Spleen (tissue), 7 donors: ENCODE data around the gene ZNF229.

ENCODE experiments used
- CTCF ChIP-seq, 11 experiments: fragments of 200-600 bp in 7 of 11; fragments of 450-650 bp in 4 of 11; sonication (generic) in 4 of 11; IDR thresholded peaks in 8 of 11; conservative IDR thresholded peaks in 3 of 11; 1 replicate in 7 of 11; 2 replicates in 4 of 11; pipeline versions ENCODE4 v1.4.0 to v1.8.0; 2016 to 2021; ENCODE audit warnings: antibody characterized with exemption in 11 of 11, inconsistent platforms in 4 of 11, mild to moderate bottlenecking in 1 of 11
- POLR2A ChIP-seq, 3 donors: fragments of 450-650 bp; IDR thresholded peaks; one replicate each; pipeline ENCODE4 v1.5.1; 2017; ENCODE audit warnings: antibody characterized with exemption in 3 of 3, mild to moderate bottlenecking in 1 of 3
- donor health status: DM: no; HTN: no; CAD: no; lungs with moderate emphysema.
- donor health status: DM: no; HTN: no; CAD: no.
- donor health status: DM: no; HTN: no; CAD: no.

DNA sequence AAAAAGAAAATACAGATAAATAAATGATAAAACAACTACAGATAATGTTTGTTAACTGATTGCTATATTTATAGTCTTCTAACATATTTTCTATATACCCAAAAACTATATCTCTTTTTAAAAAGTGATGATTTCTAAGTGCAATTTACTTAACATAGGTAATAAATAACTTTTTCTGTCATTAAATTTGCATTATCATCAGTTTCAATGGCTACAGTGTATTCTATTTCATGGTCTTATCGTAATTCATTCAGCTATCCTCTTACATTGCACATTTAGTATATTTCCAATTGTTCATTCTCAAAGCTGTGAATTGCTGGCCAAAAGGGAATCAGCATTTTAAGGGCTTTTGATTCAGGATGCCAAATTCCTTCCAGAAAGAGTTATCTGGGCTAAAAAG is 48.4 kb upstream of the ZNF229 start:
- TF ChIP-seq CTCF (IDR thresholded peaks at IDR 0.05 in 8 of 11, conservative IDR thresholded peaks at IDR 0.05 in 3 of 11), result no peak
- TF ChIP-seq POLR2A (IDR thresholded peaks at IDR 0.05), result no peak
